CD4-positive, alpha-beta T cell treated with Interleukin-10 for 1 hour (primary cell): ENCODE measurements around the gene UACA.
"Not testable (repeated sequence)": the region's sequence is repeated elsewhere in the genome, so short reads cannot be mapped to it uniquely, and the experiment has no call there.

Experiments
- DNase-seq: peaks from one replicate; pipeline ENCODE4 v3.0.0-alpha.2; 2020

The UACA gene, protein sequence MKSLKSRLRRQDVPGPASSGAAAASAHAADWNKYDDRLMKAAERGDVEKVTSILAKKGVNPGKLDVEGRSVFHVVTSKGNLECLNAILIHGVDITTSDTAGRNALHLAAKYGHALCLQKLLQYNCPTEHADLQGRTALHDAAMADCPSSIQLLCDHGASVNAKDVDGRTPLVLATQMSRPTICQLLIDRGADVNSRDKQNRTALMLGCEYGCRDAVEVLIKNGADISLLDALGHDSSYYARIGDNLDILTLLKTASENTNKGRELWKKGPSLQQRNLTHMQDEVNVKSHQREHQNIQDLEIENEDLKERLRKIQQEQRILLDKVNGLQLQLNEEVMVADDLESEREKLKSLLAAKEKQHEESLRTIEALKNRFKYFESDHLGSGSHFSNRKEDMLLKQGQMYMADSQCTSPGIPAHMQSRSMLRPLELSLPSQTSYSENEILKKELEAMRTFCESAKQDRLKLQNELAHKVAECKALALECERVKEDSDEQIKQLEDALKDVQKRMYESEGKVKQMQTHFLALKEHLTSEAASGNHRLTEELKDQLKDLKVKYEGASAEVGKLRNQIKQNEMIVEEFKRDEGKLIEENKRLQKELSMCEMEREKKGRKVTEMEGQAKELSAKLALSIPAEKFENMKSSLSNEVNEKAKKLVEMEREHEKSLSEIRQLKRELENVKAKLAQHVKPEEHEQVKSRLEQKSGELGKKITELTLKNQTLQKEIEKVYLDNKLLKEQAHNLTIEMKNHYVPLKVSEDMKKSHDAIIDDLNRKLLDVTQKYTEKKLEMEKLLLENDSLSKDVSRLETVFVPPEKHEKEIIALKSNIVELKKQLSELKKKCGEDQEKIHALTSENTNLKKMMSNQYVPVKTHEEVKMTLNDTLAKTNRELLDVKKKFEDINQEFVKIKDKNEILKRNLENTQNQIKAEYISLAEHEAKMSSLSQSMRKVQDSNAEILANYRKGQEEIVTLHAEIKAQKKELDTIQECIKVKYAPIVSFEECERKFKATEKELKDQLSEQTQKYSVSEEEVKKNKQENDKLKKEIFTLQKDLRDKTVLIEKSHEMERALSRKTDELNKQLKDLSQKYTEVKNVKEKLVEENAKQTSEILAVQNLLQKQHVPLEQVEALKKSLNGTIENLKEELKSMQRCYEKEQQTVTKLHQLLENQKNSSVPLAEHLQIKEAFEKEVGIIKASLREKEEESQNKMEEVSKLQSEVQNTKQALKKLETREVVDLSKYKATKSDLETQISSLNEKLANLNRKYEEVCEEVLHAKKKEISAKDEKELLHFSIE (N-terminal part only)

DNA sequence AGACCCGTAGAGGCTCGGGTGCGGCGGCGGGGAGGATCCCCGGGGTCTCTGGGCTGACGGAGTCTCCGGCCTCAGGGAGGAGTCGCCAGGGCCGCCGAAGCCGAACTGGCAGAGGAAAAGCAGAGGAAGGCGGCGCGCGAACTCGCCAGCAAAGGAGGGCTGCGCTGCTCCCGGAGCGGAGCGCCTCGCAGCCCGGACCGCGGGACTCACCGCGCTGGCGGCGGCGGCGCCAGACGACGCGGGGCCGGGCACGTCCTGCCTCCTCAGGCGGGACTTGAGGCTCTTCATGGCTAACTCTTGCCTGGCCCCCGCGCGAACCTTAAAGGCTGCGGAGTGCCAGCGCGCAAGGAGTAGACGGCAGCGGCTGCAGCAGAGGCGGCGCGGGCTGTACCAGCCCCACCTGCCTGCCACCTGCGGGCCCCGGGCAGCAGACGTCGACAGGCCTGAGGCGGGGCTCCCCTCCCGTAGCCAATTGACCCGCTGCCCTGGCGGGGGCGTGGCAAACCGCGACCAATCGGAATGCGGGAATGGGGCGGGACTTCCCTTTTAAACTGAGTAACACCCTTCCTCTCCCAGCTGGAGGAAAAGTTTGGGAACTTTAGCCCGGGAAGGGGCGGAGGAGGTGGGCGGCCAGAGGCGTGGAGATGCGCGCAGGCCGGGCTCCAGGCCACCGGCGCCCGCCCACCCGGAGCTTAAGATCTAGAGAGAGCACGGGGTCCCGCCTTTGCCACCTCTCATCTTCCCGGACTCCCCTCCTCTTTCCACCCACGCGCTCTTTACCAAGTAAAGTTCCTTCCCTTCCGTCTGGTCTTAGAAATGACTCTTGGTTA is at the start of gene UACA:
UACA (minus strand) TSS at position 439 of the 830 bp plus-strand sequence; CDS start at position 288, 151 bp downstream.
- DNase-seq, result peak; percentile 64

DNA sequence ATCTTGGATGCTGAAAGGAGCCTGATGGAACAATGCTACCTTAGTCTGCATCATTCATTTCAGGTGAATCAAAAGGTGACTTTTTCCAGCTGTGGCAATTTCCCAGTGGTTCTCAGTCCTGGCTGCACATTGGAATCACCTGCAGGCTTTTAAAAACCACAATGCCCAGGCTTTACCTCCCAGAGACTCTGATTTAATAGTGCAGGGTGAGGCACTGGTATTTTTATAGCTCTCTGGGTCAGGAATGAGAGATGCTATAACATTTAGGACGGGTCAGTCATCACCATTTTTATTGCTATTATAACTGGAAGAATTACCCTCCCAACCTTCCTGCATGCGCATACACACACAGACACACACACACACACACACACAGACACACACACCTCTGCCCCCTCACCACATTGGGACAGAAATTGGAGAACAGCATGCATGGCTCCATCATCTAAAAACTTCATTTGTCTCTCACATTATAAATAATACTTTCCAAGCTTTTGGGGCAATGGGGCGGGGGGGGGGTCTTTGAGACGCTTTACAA is 49.5 kb upstream of the UACA start:
- no peak for DNase-seq

DNA sequence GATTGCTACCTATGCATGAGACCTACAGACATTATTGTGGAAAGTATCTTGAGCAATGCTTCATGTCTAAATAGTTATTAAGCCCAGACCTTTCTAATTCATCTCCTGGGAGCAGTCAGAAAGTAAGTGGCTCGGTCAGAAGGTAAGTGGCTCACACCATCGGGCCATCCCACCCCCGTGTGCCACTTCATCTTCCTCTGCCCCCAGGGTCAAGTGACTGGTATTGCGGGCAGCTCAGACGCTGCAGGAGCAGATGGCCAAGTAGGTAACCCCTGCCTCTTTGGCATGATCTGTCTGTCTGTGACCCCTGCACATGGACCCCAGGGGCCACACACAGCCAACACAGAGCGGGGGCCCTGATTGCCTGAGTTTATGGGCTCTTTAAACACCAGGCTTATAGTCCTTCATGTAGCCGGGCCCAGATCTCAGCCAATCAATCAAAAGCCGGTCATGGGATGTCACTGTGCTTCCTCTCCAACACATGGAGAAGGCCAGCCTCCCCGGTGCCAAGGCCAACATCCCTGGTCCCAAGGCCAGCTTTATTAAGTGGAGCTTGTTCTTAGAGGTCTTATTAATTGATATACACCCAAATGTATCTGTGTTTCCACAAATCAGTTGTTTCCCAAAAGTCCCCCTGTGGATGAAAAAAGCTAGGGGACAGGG is 47.7 kb upstream of the UACA start:
- no peak for DNase-seq

DNA sequence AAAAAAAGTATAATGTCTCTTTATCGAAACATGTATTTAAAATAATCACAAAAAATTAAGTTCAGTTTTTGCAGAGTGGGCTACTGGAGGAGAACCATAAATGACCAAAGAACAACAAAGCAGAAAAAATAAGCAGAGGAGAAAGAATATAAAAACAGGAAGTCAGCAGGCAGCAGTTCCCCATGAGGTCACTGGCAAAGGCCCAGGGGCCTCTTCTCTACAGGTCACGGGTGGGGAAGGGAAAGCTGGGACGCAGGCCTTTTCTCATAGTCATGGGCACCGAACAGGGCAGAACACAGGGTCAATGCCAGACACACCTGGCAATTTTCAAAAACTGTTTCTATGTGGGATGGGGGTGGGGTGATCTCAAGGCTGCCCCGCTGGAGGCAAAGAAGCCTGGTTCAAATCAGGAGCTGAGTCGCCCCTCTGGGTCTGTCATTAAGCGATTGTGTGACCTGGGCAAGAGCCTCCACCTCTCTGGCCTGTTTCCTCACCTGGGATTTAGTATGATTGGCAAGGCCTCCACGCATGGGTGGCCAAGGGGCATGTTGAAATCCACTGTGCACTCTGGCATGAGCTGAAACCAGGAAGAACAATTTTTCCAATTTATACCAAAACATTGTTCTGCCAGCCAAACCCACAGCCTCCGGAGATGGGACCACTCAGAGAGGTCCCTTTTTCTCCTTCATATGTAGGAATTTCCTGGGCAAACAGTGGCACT is 43.8 kb upstream of the UACA start:
- DNase-seq, result no peak

DNA sequence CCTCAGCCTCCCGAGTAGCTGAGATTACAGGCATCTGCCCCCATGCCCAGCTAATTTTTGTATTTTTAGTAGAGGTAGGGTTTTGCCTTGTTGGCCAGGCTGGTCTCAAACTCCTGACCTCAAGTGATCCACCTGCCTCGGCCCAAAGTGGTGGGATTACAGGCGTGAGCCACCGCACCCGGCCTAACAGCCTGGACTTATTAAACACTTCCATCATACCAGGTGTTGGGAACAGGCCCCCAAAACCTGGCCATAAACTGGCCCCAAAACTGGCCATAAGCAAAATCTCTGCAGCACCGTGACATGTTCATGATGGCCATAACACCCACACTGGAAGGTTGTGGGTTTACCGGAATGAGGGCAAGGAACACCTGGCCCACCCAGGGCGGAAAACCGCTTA is 41.0 kb upstream of the UACA start:
- not testable (repeated sequence) for DNase-seq

DNA sequence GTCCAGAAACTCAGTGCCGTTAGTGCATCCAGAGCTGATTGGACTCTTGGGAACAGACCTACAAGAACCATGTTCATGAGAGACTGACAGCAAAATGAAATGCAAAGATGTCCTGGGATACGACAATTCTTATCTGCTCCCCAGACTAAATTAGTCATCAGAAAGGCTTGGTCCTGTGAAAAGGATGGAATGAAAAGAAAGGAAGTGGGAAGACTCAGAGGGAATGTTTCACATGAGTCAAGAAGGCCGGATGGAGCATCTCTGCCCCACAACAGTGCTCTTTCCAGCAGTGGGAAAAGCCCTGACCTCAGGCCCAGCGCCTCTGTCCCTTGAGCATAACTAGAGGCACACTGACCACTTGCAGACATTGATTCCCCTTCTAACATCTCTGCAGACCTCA is 39.3 kb upstream of the UACA start:
- no peak for DNase-seq

DNA sequence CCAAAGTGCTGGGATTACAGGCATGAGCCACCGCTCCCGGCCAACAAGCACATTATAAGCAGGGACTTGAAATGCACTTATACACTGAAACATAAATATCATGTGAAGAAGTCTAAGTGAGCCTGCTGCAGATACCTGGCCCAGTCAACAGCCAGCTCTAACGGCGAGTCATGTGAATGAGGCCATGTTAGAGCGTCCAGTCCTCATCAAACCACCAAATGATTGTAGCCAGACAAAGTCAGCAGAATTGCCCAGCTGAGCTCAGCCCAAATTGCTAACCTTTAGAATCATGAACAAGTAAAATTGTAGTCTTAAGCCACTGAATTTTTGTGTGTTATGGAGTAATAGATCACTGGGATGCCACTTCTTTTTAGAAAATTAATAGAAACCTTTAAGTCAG is 37.8 kb upstream of the UACA start:
- no peak for DNase-seq

DNA sequence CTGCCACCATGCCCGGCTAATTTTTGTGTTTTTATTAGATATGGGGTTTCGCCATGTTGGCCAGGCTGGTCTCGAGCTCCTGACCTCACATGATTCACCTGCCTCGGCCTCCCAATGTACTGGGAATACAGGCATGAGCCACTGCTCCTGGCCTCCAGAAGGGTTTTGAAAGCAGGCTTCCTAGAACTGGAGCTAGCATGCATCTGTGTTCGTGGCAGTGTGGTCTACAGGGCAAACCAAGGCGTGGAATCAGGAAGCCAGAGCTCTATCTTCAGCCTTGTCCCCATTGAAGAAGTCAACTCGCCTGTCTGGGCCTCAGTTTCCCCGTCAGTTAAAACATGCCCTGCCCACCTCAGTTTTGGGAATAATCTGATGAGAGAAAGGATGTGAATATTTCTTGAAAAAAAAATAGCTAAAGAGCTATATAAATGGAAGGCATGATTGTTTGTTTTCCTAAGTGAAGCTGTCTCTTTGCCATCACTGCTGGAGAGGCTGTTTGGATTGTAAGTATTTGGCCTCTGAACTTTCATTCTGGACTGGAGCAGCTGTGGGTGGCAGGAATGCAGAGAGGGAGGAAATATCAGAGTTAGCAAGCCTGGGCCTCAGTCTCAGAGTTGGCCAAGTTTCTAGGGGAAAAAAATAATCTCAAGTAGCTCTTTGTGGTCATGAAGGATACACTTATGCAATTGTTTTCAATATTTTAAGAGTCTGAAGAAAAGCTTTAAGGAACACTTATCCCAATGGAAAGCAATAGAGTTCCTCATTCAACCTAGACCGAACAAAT is 36.5 kb upstream of the UACA start:
- no peak for DNase-seq

DNA sequence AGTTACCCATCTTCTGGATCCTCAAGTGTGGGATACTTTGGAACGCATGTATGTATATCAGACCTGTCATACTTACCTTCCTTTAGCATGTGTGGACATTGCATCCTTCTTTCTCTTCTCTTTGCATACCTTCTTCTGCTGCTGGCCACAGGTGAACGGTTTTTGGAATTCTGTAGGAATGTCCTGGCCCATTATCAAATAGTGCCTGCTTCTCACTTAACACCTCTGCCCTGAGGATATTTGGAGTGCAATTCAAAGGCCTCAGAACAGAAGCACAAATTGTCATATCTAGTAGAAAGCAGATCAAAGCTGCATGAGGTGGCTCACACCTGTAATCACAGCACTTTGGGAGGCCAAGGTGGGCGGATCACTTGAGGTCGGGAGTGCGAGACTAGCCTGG is 34.1 kb upstream of the UACA start:
- no peak for DNase-seq

DNA sequence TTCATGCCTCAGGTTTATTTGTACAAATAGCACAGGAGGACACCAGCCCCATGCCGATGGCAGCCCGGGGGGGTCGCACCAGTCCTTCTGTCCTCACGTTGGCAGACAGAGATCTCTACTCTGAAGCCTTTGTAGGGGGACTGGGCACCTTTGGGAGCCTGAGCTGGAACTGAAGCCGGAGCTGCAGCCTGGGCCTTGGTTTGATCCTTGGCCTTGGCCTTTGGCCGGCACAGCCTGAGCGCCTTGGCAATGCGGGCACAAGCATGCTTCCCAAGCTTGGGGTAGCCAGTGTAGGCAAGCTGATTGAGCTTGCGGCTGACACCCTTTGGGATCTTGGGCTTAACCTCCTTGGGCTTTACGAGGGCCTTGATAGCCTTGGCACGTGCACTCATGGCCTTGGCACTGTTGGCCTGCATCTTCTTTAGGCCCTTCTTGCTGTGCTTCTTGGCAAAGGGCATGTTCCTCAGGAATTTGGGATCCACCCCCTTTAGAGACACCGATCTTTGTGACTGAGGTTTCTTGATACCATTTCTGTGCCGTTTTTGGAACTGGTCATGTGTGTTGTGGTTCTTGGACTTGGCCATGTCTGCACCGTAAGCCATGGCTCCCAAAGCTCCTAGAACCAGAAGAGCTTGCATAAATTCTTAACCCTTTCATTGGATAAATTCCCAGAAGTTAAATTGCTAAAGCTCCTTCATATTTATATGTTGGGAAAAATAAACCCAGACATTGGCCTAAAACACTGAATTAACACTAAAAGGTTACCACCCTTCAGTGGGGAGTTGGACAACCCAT is 33.4 kb upstream of the UACA start:
- DNase-seq, result no peak

DNA sequence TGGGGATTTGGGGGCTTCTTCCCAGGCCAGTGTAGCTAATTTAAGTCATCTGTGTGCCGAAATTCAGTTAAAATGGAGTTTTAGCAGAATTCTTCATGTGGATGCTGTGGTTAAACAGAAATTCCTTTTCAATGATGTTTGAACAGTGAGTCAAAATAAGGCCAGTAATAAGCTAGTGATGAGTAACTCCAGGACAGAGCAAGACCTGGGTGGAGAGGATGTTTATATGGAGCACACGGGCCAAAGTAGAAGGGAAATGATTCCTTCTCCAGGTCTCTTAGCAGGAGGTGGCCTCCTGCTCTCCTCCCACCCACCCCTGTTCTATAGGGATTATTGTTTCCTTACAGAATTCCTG is 31.9 kb upstream of the UACA start:
- DNase-seq, result no peak

DNA sequence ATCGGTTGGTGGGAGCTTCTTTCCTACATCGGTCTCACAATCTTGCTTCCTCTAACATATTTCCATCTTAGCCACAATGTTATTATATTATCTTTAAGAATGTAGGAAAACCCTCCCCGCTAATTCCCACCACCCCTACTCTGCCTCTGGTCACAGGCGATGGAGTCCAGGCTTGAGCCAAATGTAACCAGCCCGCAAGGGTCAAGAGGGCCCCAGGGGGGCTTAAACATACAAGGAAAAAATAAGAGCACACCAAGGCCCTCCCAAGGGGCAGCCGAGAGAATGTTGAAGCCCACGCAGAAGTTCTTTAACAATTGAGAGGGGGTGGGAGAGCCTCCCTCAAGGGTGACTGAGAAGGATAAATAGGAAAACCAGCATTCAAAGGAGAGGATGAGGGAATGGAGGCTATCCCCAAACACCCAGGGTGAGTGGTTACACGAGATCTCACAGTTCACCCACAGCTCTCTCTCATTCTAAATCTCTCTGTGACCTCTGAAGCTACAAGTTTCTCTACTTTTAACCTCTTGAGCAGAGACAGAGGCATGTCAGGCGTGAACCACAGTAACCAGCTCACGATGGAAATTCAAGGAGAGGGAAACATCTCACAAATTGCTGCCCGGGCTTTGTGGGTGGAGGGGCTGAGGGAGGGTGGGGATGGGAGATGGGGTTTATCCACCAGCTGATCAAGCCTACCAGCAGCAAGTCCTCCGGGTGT is 31.4 kb upstream of the UACA start:
- DNase-seq, result no peak

DNA sequence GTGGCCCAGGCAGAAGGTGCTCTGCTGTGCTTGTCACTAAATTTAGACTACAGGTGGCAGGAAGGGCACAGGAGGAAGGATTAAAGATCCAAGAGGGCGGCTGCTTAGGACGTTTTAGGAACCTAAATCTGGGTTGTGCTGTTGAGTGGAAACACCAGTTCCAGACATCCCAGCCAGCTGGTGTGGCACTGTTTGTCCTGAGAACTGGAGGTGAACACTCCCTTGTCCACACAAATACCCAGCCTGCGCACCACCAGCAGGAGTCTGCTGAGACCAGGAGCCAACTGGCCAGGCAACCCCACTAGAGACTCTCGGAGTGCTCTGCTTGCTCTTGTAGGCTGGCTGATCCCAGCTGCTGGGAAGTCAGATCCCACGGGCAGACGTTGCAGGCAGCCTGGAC is 30.3 kb upstream of the UACA start:
- DNase-seq, result no peak

DNA sequence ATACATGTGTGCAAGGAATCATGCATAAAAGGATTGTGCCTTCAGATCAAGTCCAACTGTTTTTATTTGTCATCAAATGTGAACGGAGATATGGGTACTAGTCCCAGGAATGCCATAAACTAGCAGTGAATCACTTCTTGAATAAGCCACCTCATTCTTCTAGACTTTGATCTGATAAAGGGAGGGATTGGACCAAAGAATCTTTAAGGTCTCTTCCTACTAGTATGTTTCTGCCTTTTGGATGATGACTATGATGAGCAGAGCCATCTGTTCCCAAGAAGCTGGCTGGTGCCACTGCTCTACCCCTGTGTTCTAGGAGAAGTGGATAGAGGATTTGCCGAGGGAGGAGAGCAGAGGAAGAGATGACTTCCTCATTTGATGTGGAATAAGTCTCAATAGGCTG is 28.8 kb upstream of the UACA start:
- no peak for DNase-seq

DNA sequence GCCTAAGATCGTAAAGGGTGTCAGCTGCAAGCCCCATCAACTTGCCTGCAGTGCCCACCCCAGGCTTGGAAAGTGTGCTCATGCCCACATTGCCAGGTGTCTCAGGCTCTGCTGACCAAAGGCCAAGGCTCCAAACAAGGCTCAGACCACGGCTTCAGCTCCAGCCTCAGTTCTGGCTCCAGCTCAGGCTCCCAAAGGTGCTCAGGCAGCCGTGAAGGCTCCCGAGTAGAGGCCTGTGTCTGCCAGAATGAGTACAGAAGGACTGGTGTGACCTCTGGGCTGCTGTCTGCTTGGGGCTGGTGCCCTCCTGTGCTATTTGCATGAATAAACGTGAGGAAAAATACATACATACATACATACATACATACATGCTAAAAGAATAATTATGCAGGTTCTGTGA is 27.9 kb upstream of the UACA start:
- DNase-seq, result no peak

DNA sequence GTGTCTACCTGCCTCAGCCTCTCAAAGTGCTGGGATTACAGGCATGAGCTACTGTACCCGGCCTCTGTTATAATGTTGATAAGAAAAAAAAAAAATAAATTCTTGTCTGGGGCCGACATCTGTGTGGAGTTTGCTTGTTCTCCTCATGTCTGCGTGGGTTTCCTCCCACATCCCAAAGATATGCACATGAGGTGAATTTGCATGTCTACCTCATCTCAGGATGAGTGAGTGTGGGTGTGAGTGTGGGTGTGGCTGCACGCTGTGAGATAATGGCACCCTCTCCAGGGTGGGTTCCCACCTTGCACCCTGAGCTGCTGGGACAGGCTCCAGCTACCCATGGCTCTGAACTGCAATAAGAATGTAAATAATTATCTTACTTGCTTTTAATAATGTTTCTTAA is 25.9 kb upstream of the UACA start:
- no peak for DNase-seq

DNA sequence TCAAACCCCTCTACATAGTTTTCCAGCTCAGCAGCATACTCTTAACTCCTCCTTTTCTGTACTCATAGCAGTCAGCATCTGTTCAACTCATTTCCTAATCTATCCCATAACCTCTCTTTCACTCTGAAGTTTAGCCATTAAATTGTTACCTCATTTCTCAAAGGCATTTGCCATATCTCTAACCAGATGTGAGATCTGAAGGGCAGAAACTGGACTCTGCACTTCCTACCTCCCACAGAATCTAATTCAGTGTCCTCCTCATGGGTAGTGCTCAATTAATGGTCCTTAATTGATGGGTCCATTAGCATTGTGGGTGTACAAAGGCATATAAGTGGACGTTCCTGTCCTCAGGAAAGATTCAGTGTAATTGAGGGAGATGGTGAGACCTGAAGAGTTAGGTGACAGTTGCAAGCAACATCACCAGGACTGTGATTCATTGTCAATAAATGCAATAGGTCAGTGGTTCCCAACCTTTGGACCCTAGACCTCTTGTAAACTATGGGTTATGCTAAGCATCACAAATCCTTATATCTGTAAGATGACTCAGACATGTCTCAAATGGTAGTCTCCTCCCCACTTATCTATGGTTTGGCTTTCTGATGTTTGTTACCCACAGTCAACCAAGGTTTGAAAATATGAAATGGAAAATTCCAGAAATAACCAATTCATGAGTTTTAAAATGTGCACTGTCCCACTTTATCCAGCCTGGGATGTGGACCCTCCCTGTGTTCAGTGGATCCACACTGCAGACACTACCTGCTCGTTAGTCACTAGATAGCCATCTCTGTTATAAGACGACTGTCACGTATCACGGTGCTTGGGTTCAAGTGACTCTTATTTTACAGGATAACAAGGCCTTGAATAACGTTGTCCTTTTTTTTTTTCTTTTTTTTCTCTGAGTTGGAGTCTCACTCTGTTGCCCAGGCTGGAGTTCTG is 25.0 kb upstream of the UACA start:
- DNase-seq, result no peak
